ENCODE measurements around the gene MYH6. TPM values are rescaled to one million over a fixed set of nuclear protein-coding genes. Genes with fewer than 3 reads are reported as not detected.

The MYH6 gene
- total RNA-seq, 1 donor = not detected

DNA sequence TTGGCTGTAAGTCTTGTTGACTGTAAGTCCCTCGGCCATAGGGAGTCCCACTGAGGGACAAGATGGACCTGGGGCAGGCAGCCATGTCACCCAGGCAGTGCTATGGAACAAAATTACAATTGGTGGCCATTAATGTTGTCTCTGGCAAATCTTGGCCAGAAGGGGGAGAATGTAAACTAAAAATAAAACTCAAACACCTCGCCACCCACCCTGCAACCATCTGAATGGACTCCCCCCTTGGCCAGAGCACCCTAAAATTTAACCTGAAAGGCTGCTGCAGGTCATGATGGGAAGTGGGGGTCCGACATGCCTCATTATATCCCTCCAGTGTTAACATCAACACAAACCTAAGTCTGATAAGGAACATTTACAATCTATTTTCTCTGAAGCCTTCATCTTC, 63.6 kb downstream of the MYH6 start:
- H3K4me2 ChIP-seq (ENCODE audit: insufficient read depth, low read length) = no peak overlapping the region
- H3K4me1 ChIP-seq (ENCODE audit: insufficient read depth, low read length) = no peaks in the 10 kb centered on the region

DNA sequence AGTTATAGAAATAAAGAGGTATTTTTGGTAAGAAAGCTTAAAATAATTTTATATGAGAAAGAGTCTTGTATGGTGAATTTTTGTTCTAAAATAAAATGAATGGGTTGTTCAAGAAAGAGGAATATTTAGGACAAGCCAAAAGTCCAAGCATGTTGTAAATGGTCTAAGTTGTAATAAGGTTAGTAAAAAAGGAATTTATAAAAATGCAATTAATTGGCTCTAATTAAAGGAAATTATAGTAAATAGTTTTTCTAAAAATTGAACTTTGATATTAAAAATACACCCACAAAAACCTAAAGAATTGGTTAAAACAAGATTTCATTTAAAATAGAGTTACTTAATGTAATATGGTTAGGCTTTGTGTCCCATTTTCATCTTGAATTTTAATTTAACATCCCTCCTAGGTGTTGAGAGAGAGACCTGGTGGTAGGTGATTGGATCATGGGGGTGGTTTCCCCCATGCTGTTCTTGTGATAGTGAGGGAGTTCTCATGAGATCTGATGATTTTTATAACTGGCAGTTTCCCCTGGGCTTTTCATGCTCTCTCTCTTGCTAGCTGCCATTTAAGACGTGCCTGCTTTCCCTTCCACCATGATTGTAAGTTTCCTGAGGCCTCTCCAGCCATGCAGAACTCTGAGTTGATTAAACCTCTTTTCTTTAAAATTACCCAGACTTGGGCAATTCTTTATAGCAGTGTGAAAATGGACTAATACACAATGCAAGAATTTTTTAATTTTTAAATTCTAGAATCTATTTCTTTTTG, 68.4 kb downstream of the MYH6 start:
- Histone ChIP-seq H2AFZ (ENCODE audit: low read length) (no peak overlapping the region), H3K27ac (ENCODE audit: low read depth, low read length) (no peak overlapping the region), H3K36me3 (ENCODE audit: insufficient read depth, low read length) (no peaks in the 10 kb centered on the region), H3K4me2 (ENCODE audit: insufficient read depth, low read length) (no peak overlapping the region), H3K4me3 (ENCODE audit: insufficient read depth, low read length) (no peak overlapping the region), H4K20me1 (ENCODE audit: insufficient read depth, low read length) (no peaks in the 10 kb centered on the region), H3K4me1 (ENCODE audit: insufficient read depth, low read length) (no peaks in the 10 kb centered on the region), H3K9me3 (ENCODE audit: low read depth, low read length) (no peaks in the 10 kb centered on the region), H3K79me2 (ENCODE audit: insufficient read depth, low read length) (no peaks in the 10 kb centered on the region), H3K27me3 (ENCODE audit: insufficient read depth, low read length) (no peaks in the 10 kb centered on the region)
- no peak for DNase-seq (ENCODE audit: insufficient read length, low spot score, missing footprints)
- TF ChIP-seq, protein P1, sequence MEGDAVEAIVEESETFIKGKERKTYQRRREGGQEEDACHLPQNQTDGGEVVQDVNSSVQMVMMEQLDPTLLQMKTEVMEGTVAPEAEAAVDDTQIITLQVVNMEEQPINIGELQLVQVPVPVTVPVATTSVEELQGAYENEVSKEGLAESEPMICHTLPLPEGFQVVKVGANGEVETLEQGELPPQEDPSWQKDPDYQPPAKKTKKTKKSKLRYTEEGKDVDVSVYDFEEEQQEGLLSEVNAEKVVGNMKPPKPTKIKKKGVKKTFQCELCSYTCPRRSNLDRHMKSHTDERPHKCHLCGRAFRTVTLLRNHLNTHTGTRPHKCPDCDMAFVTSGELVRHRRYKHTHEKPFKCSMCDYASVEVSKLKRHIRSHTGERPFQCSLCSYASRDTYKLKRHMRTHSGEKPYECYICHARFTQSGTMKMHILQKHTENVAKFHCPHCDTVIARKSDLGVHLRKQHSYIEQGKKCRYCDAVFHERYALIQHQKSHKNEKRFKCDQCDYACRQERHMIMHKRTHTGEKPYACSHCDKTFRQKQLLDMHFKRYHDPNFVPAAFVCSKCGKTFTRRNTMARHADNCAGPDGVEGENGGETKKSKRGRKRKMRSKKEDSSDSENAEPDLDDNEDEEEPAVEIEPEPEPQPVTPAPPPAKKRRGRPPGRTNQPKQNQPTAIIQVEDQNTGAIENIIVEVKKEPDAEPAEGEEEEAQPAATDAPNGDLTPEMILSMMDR (IDR thresholded peaks at IDR 0.05; ENCODE audit: extremely low read depth, low read depth, low read length) = no peak

More for the DNA sequence above, 63.6 kb downstream of the MYH6 start:
- Histone ChIP-seq H2AFZ (ENCODE audit: low read length) (no peak overlapping the region), H3K9me3 (ENCODE audit: low read depth, low read length) (no peaks in the 10 kb centered on the region), H4K20me1 (ENCODE audit: insufficient read depth, low read length) (no peaks in the 10 kb centered on the region), H3K27ac (ENCODE audit: low read depth, low read length) (no peak overlapping the region), H3K36me3 (ENCODE audit: insufficient read depth, low read length) (no peaks in the 10 kb centered on the region), H3K27me3 (ENCODE audit: insufficient read depth, low read length) (no peaks in the 10 kb centered on the region), H3K4me3 (ENCODE audit: insufficient read depth, low read length) (no peak overlapping the region), H3K79me2 (ENCODE audit: insufficient read depth, low read length) (no peaks in the 10 kb centered on the region)
- peak; percentile 29 for DNase-seq (ENCODE audit: insufficient read length, low spot score, missing footprints)
- TF ChIP-seq, protein P1 (IDR thresholded peaks at IDR 0.05; ENCODE audit: extremely low read depth, low read depth, low read length) = peak; percentile 12

DNA sequence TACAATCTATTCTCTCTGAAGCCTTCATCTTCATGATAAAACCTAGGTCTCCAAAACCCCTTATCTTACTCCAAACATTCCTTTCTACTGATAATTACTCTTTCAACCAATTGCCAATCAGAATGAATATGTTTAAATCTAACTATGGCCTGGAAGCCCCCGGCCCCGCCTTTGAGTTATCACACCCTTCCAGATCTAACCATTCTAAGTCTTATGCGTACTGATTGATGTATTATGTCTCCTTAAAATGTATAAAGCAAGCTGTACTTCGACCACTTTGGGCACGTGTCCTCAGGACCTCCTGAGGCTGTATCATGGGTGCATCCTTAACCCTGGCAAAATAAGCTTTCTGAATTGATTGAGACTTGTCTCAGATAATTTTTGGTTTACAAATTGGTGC, 72.5 kb downstream of the MYH6 start:
- Histone ChIP-seq H2AFZ (ENCODE audit: low read length) (no peak overlapping the region), H3K27ac (ENCODE audit: low read depth, low read length) (no peak overlapping the region), H4K20me1 (ENCODE audit: insufficient read depth, low read length) (no peaks in the 10 kb centered on the region), H3K4me1 (ENCODE audit: insufficient read depth, low read length) (no peaks in the 10 kb centered on the region), H3K36me3 (ENCODE audit: insufficient read depth, low read length) (no peaks in the 10 kb centered on the region), H3K4me2 (ENCODE audit: insufficient read depth, low read length) (no peak overlapping the region), H3K9me3 (ENCODE audit: low read depth, low read length) (no peaks in the 10 kb centered on the region), H3K79me2 (ENCODE audit: insufficient read depth, low read length) (no peaks in the 10 kb centered on the region), H3K4me3 (ENCODE audit: insufficient read depth, low read length) (no peak overlapping the region), H3K27me3 (ENCODE audit: insufficient read depth, low read length) (no peaks in the 10 kb centered on the region)
- DNase-seq (ENCODE audit: insufficient read length, low spot score, missing footprints) = no peak
- TF ChIP-seq, protein P1 (IDR thresholded peaks at IDR 0.05; ENCODE audit: extremely low read depth, low read depth, low read length) = no peak

Small RNAs within 50 kb of the gene (small RNA-seq; reads per million reads assigned to genes)
- gene MIR208A (not detected), gene MIR208B (not detected)

Other genes with a start within 250 kb of the MYH6 start
- gene SLC7A8, start 224.6 kb downstream of the MYH6 start, total RNA-seq = 4.3 and 10.9 TPM in 2 replicates
- gene RNF212B, start 170.3 kb downstream of the MYH6 start, total RNA-seq = not detected in 2 replicates
- gene HOMEZ, start 122.1 kb downstream of the MYH6 start, total RNA-seq = 5.4 and 8.0 TPM in 2 replicates
- 7.6 and 9.1 TPM in 2 replicates for gene PPP1R3E, start 105.4 kb downstream of the MYH6 start, total RNA-seq
- gene BCL2L2, start 101.4 kb downstream of the MYH6 start, total RNA-seq = 19.5 and 21.2 TPM in 2 replicates
- 42.3 and 51.9 TPM in 2 replicates for gene PABPN1, start 86.8 kb downstream of the MYH6 start, total RNA-seq
- 18.1 and 19.7 TPM in 2 replicates for gene SLC22A17, start 55.4 kb downstream of the MYH6 start, total RNA-seq
- gene EFS, start 43.1 kb downstream of the MYH6 start, total RNA-seq = 9.8 and 14.1 TPM in 2 replicates
- gene IL25, start 35.5 kb downstream of the MYH6 start, total RNA-seq = not detected in 2 replicates
- not detected in 2 replicates for gene CMTM5, start 31.2 kb downstream of the MYH6 start, total RNA-seq
- gene MYH7, start 27.4 kb upstream of the MYH6 start, total RNA-seq = not detected in 2 replicates
- 37.4 and 49.6 TPM in 2 replicates for gene NGDN, start 61.4 kb upstream of the MYH6 start, total RNA-seq
- 0.59 and 0.72 TPM in 2 replicates for gene ZFHX2, start 143.5 kb upstream of the MYH6 start, total RNA-seq
- gene THTPA, start 148.0 kb upstream of the MYH6 start, total RNA-seq = 27.4 and 27.5 TPM in 2 replicates
- 7.7 and 10.9 TPM in 2 replicates for gene AP1G2, start 159.5 kb upstream of the MYH6 start, total RNA-seq
- not detected in 2 replicates for gene JPH4, start 170.5 kb upstream of the MYH6 start, total RNA-seq
- under 0.01 and 0.29 TPM in 2 replicates for gene DHRS2, start 228.1 kb upstream of the MYH6 start, total RNA-seq